WTC11 (cell line): ENCODE results near the gene IRS1.

Experiments used
- ATF1 ChIP-seq: sonication (generic); formaldehyde crosslinking; IDR thresholded peaks from 2 replicates; pipeline ENCODE4 v1.8.1; 2023; ENCODE audit warnings: mild to moderate bottlenecking, moderate library complexity, missing genetic modification reagents
- CTCF ChIP-seq: fragments of 200-600 bp; IDR thresholded peaks from 2 replicates; pipeline ENCODE4 v1.8.0; 2022; ENCODE audit warnings: antibody characterized with exemption
- ESRRA ChIP-seq: sonication (generic); formaldehyde crosslinking; IDR thresholded peaks from 2 replicates; pipeline ENCODE4 v1.8.1; 2022; ENCODE audit warnings: mild to moderate bottlenecking, missing genetic modification reagents, borderline replicate concordance
- MAX ChIP-seq: sonication (generic); formaldehyde crosslinking; IDR thresholded peaks from 2 replicates; pipeline ENCODE4 v1.8.0; 2022; ENCODE audit warnings: mild to moderate bottlenecking, missing genetic modification reagents
- MYBL2 ChIP-seq: sonication (generic); formaldehyde crosslinking; IDR thresholded peaks from 2 replicates; pipeline ENCODE4 v1.8.1; 2023; ENCODE audit warnings: mild to moderate bottlenecking, moderate library complexity, missing genetic modification reagents
- NFATC4 ChIP-seq: fragments of 250-450 bp; sonication (Bioruptor Pico); IDR thresholded peaks from 2 replicates; pipeline ENCODE4 v1.9.0; 2021; ENCODE audit warnings: mild to moderate bottlenecking
- TEAD4 ChIP-seq: sonication (generic); formaldehyde crosslinking; IDR thresholded peaks from 2 replicates; pipeline ENCODE4 v1.8.0; 2022; ENCODE audit warnings: mild to moderate bottlenecking, missing genetic modification reagents
- USF2 ChIP-seq: sonication (generic); formaldehyde crosslinking; IDR thresholded peaks from 2 replicates; pipeline ENCODE4 v1.8.1; 2023; ENCODE audit warnings: mild to moderate bottlenecking, missing genetic modification reagents, moderate library complexity
- ZMAT4 ChIP-seq: fragments of 250-450 bp; sonication (Bioruptor Pico); IDR thresholded peaks from 2 replicates; pipeline ENCODE4 v1.9.0; 2021; ENCODE audit warnings: mild to moderate bottlenecking
- ZNF512 ChIP-seq: sonication (generic); formaldehyde crosslinking; IDR thresholded peaks from 2 replicates; pipeline ENCODE4 v1.8.1; 2022; ENCODE audit warnings: missing genetic modification reagents, borderline replicate concordance
- TF ChIP-seq, protein P1 (sequence below): sonication (generic); formaldehyde crosslinking; IDR thresholded peaks from 2 replicates; pipeline ENCODE4 v1.8.1; 2023; ENCODE audit warnings: mild to moderate bottlenecking, missing genetic modification reagents
- TF ChIP-seq, protein P2 (sequence below): sonication (generic); formaldehyde crosslinking; IDR thresholded peaks from 2 replicates; pipeline ENCODE4 v1.8.0; 2022; ENCODE audit warnings: mild to moderate bottlenecking, missing genetic modification reagents
- TF ChIP-seq, protein P3 (sequence below): sonication (generic); formaldehyde crosslinking; conservative IDR thresholded peaks from 2 replicates; pipeline ENCODE4 v1.8.1; 2023; ENCODE audit warnings: mild to moderate bottlenecking, low read depth, missing genetic modification reagents, moderate library complexity

GRCh38 chr2:226712941-226713340 is 86.7 kb downstream of the IRS1 start:
- TF ChIP-seq ESRRA (CRISPR knock-in tag) = no peak
- no peak for TF ChIP-seq USF2 (CRISPR knock-in tag)
- no peak for TF ChIP-seq CTCF
- TF ChIP-seq, protein P1, sequence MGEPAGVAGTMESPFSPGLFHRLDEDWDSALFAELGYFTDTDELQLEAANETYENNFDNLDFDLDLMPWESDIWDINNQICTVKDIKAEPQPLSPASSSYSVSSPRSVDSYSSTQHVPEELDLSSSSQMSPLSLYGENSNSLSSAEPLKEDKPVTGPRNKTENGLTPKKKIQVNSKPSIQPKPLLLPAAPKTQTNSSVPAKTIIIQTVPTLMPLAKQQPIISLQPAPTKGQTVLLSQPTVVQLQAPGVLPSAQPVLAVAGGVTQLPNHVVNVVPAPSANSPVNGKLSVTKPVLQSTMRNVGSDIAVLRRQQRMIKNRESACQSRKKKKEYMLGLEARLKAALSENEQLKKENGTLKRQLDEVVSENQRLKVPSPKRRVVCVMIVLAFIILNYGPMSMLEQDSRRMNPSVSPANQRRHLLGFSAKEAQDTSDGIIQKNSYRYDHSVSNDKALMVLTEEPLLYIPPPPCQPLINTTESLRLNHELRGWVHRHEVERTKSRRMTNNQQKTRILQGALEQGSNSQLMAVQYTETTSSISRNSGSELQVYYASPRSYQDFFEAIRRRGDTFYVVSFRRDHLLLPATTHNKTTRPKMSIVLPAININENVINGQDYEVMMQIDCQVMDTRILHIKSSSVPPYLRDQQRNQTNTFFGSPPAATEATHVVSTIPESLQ = no peak
- TF ChIP-seq TEAD4 (CRISPR knock-in tag) = no peak
- TF ChIP-seq, protein P2, sequence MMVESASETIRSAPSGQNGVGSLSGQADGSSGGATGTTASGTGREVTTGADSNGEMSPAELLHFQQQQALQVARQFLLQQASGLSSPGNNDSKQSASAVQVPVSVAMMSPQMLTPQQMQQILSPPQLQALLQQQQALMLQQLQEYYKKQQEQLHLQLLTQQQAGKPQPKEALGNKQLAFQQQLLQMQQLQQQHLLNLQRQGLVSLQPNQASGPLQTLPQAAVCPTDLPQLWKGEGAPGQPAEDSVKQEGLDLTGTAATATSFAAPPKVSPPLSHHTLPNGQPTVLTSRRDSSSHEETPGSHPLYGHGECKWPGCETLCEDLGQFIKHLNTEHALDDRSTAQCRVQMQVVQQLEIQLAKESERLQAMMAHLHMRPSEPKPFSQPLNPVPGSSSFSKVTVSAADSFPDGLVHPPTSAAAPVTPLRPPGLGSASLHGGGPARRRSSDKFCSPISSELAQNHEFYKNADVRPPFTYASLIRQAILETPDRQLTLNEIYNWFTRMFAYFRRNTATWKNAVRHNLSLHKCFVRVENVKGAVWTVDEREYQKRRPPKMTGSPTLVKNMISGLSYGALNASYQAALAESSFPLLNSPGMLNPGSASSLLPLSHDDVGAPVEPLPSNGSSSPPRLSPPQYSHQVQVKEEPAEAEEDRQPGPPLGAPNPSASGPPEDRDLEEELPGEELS (CRISPR knock-in tag) = no peak
- no peak for TF ChIP-seq MYBL2 (CRISPR knock-in tag)
- no peak for TF ChIP-seq ATF1 (CRISPR knock-in tag)
- no peak for TF ChIP-seq NFATC4 (CRISPR knock-in tag)
- no peak for TF ChIP-seq ZNF512
- TF ChIP-seq, protein P3, sequence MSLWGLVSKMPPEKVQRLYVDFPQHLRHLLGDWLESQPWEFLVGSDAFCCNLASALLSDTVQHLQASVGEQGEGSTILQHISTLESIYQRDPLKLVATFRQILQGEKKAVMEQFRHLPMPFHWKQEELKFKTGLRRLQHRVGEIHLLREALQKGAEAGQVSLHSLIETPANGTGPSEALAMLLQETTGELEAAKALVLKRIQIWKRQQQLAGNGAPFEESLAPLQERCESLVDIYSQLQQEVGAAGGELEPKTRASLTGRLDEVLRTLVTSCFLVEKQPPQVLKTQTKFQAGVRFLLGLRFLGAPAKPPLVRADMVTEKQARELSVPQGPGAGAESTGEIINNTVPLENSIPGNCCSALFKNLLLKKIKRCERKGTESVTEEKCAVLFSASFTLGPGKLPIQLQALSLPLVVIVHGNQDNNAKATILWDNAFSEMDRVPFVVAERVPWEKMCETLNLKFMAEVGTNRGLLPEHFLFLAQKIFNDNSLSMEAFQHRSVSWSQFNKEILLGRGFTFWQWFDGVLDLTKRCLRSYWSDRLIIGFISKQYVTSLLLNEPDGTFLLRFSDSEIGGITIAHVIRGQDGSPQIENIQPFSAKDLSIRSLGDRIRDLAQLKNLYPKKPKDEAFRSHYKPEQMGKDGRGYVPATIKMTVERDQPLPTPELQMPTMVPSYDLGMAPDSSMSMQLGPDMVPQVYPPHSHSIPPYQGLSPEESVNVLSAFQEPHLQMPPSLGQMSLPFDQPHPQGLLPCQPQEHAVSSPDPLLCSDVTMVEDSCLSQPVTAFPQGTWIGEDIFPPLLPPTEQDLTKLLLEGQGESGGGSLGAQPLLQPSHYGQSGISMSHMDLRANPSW (CRISPR knock-in tag) = no peak
- no peak for TF ChIP-seq ZMAT4 (CRISPR knock-in tag)
- TF ChIP-seq MAX (CRISPR knock-in tag) = no peak
